Heart right ventricle (tissue), 16 donors: ENCODE measurements around the gene ABHD11. TPM values are rescaled to one million over a fixed set of nuclear protein-coding genes. Genes with fewer than 3 reads are reported as not detected.
A peak's percentile ranks its signal among the peaks of the same experiment; 100 is the strongest.
"Not testable (repeated sequence)": the region's sequence is repeated elsewhere in the genome, so short reads cannot be mapped to it uniquely, and the experiment has no call there.

Experiments used
- ATAC-seq, 8 donors: fragments of 200-7000 bp; cut with Tn5 transposase; one replicate each; pipeline ENCODE4 v1.9.1; 2020; ENCODE audit warnings: mild to moderate bottlenecking in 8 of 8, moderate library complexity in 8 of 8, moderate number of reproducible peaks in 1 of 8
- DNase-seq, 2 donors: peaks; one replicate each; pipeline ENCODE4 v3.0.0-alpha.2; 2020
- H3K27ac ChIP-seq, 10 donors: fragments of 200-600 bp; sonication (generic) in 2 of 10; one replicate each; pipeline versions ENCODE4 v1.5.0 to v1.8.0; 2020 to 2022; ENCODE audit warnings: mild to moderate bottlenecking in 3 of 10
- H3K27me3 ChIP-seq, 7 donors: fragments of 200-600 bp; one replicate each; pipeline ENCODE4 v1.8.0; 2021 to 2022; ENCODE audit warnings: mild to moderate bottlenecking in 2 of 7
- H3K36me3 ChIP-seq, 9 donors: fragments of 200-600 bp; sonication (generic) in 1 of 9; one replicate each; pipeline versions ENCODE4 v1.5.0 to v1.8.0; 2020 to 2022; ENCODE audit warnings: mild to moderate bottlenecking in 2 of 9
- H3K4me1 ChIP-seq, 9 donors: fragments of 200-600 bp; sonication (generic) in 1 of 9; one replicate each; pipeline versions ENCODE4 v1.5.0 to v1.8.0; 2020 to 2022; ENCODE audit warnings: mild to moderate bottlenecking in 4 of 9
- H3K4me3 ChIP-seq, 10 donors: fragments of 200-600 bp; sonication (generic) in 2 of 10; one replicate each; pipeline versions ENCODE4 v1.5.0 to v1.8.0; 2020 to 2022; ENCODE audit warnings: mild to moderate bottlenecking in 7 of 10, moderate library complexity in 2 of 10
- H3K9me3 ChIP-seq, 11 donors: fragments of 200-600 bp in 10 of 11; sonication (generic) in 2 of 11; one replicate each; pipeline versions ENCODE4 v1.5.0 to v1.8.0; 2013 to 2022; ENCODE audit warnings: mild to moderate bottlenecking in 2 of 11, control low read depth in 1 of 11, moderate library complexity in 1 of 11
- CTCF ChIP-seq, 9 donors: fragments of 200-600 bp; sonication (generic) in 2 of 9; IDR thresholded peaks; one replicate each; pipeline versions ENCODE4 v1.5.0 to v1.8.0; 2021 to 2022; ENCODE audit warnings: antibody characterized with exemption in 9 of 9, mild to moderate bottlenecking in 5 of 9, moderate library complexity in 1 of 9
- WGBS, 2 donors: extraction: QIAGEN DNeasy Blood & Tissue Kit; methylation state at CpG; one replicate each; pipeline ENCODE4 v1.1.7; 2013; ENCODE audit warnings: inconsistent platforms in 1 of 2; 5-methylcytosine and 5-hydroxymethylcytosine counted together
- intact Hi-C, 10 donors: fragments of 100-400 bp; cut with DNase I; formaldehyde crosslinking; loops; one replicate each; pipeline versions ENCODE4 v1.11.1 to v1.14.2; 2022
- polyA plus RNA-seq, 2 donors: library from polyadenylated mRNA; stranded (reverse); fragments of 200-250 nt; gene quantifications; one replicate each; pipeline ENCODE4 v1.2.3, GENCODE V29; 2013
- total RNA-seq, 10 donors: library from RNA; stranded (reverse); fragmentation: NEBNext Ultra II Directional in 3 of 10; extraction: Animal tissue kit (Norgen Biotek cat#: 25700) in 3 of 10; gene quantifications; one replicate each; pipeline versions ENCODE4 v1.2.1 to v1.2.4, GENCODE V29; 2021 to 2023
- donor health status: Arrhythmogenic right ventricular cardiomyopathy.
- donor health status: ischemic (EF 13 %, LVEDD 7.1; RV severe dilation, severe dysfunction).
- donor health status: healthy with polysubstance abuse.
- donor health status: DM: no; HTN: yes; CAD: no.
- donor health status: DM: no; HTN: no; CAD: no.
- donor health status: ischemic (EF 25% LVEDD 6.9; RV normal size, moderate dysfunction).
- donor health status: ischemic (EF 25% LVEDD 5.7; RV mildly dilated, moderate dysfunction).
- donor health status: healthy.
- donor health status: DM: yes; HTN: yes; CAD: no.
- donor health status: Ischemic cardiomyopathy.
- donor health status: ischemic (EF 35%, LVEDD 5.7; RV mildly dilated, moderate dysfunction).
- donor health status: nonischemic (EF 11% LVEDD 7.7; RV severe dilation, severe dysfunction).
- donor health status: DM: yes; HTN: yes; CAD: no.
- donor health status: PGD.
- donor health status: ischemic (EF 29% LVEDD 5.4; RV normal size, mild dysfunction).
- donor health status: nonischemic (EF 23%, LVEDD 6.1; RV moderate dilation, normal function).

The ABHD11 gene
- total and polyA plus RNA-seq, 12 donors: 20.0 to 36.8 (median 29.6) TPM

DNA sequence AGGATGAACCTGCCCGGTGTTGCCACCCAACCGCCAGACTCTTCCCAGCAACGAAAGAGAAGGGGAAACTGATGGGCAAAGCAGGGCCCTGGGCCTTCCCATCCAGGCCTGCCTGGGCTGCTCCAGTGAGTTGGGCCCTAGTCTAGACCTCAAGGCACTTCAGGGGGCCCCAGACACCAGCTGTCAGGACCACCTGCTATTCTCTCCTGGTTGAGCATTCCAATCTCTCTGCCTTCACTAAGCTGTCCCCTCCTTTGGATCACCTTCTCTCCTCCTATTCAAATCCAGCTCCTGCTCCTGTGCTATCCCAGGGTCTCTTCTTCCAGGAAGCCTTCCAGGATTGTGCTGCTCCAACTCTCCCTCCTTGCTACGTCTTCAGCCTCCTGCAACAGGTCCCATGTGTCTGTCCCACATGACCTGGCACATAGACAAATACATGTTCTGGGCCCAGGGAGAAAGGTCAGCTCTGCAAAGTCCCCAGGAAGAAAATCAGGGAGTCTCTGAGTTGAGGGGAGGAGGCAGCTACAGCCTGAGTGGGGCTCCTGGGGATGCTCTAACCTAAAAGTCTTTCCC lies 22.2 kb downstream of the ABHD11 start:
- H3K27me3 ChIP-seq: peaks cover 0 to 59% (median 0%) of the 10 kb centered on the region in 7 donors
- H3K27ac ChIP-seq: no peak overlapping the region
- no peaks in the 10 kb centered on the region for H3K36me3 ChIP-seq
- intact Hi-C loops: no loop called here
- H3K9me3 ChIP-seq: no peaks in the 10 kb centered on the region
- TF ChIP-seq CTCF (IDR thresholded peaks at IDR 0.05): no peak
- ATAC-seq: no peak
- peaks cover 0 to 43% (median 19%) of the 10 kb centered on the region in 9 donors for H3K4me1 ChIP-seq
- WGBS, 2 donors: 67 to 74% methylated on average over 4 of the region's 4 CpGs
- DNase-seq: no peak
- no peak overlapping the region for H3K4me3 ChIP-seq

GRCh38 chr7:73715648-73716317 lies 22.8 kb downstream of the ABHD11 start:
- peaks cover 0 to 55% (median 0%) of the 10 kb centered on the region in 7 donors for H3K27me3 ChIP-seq
- intact Hi-C loops: no loop called here
- peaks cover 0 to 43% (median 14%) of the 10 kb centered on the region in 9 donors for H3K4me1 ChIP-seq
- DNase-seq (no peak), ATAC-seq (peak in 1 of 8 donors; percentile 34)
- H3K4me3 ChIP-seq: no peak overlapping the region
- no peaks in the 10 kb centered on the region for H3K36me3 ChIP-seq
- no peak overlapping the region for H3K27ac ChIP-seq
- WGBS, 2 donors: 72 to 77% methylated on average over 16 of the region's 16 CpGs
- no peak for TF ChIP-seq CTCF (IDR thresholded peaks at IDR 0.05)
- no peaks in the 10 kb centered on the region for H3K9me3 ChIP-seq

DNA sequence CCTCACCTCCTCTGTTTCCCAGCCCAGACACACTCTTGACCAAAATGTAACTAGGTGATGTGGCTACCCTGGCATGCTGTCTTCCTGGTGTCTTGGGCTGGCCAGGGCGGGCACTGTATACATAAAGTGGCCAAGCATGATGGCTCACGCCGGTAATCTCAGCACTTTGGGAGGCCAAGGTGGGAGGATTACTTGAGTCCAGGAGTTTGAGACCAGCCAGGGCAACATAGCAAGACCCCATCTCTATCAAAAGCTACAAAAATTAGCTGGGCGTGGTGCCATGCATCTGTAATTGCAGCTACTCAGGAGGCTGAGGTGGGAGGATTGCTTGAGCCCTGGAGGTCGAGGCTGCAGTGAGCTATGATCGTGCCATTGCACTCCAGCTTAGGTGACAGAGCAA lies 25.3 kb downstream of the ABHD11 start:
- Histone ChIP-seq H3K27me3 (peaks cover 0 to 36% (median 0%) of the 10 kb centered on the region in 7 donors), H3K4me1 (peaks cover 0 to 29% (median 10%) of the 10 kb centered on the region in 9 donors)
- not testable (repeated sequence) for H3K27ac ChIP-seq, ATAC-seq, H3K36me3 ChIP-seq, H3K9me3 ChIP-seq, H3K4me3 ChIP-seq, DNase-seq
- intact Hi-C loops: loop anchor here in 1 of 10 donors (5.0 kb wide), 1 partner anchor 41 kb away; no protein-coding TSS in a partner anchor
- WGBS, 2 donors: 95 to 96% methylated on average over 6 of the region's 6 CpGs

DNA sequence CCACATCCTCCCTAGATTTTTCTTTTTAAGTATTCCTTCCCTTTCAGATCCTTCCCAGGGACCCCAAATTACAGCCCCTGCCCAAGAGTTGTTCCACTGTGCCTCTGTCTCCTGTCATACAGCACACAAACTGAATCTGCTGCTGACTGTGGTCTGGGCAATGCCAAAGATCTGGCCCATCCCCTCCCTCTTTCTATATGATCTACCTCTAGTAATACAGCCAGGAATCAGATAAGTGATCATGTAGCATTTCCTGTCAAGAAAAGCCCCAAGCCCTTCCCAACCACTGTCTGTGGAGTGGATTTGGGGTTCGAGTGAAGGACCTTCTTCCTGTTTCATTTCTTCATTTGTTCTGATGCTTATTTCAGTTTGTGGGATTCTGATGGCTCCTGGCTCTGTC lies 25.8 kb downstream of the ABHD11 start:
- no peak overlapping the region for H3K27ac ChIP-seq
- 77 to 94% methylated on average over 1 of the region's 1 CpG for WGBS, 2 donors
- no peak for ATAC-seq
- peaks cover 0 to 30% (median 0%) of the 10 kb centered on the region in 7 donors for H3K27me3 ChIP-seq
- no peak overlapping the region for H3K4me3 ChIP-seq
- intact Hi-C loops: loop anchor here in 1 of 10 donors (5.0 kb wide), 1 partner anchor 40 kb away; no protein-coding TSS in a partner anchor
- H3K4me1 ChIP-seq: peaks cover 0 to 23% (median 6%) of the 10 kb centered on the region in 9 donors
- H3K9me3 ChIP-seq: no peaks in the 10 kb centered on the region
- no peaks in the 10 kb centered on the region for H3K36me3 ChIP-seq
- no peak for DNase-seq
- no peak for TF ChIP-seq CTCF (IDR thresholded peaks at IDR 0.05)
